B cell (primary cell): Measurements from ENCODE around the gene ANTXR2. TPM values are rescaled to one million over a fixed set of nuclear protein-coding genes. Genes with fewer than 3 reads are reported as not detected.

Experiments
- ATAC-seq: fragments of 200-7000 bp; cut with Tn5 transposase; one replicate; pipeline ENCODE4 v1.10.0; 2021; ENCODE audit warnings: low read depth, mild to moderate bottlenecking, moderate number of reproducible peaks, moderate library complexity
- CTCF ChIA-PET: fragments of 350-600 bp; sonication (Branson Sonifier 250); formaldehyde crosslinking; loops from one replicate; lab custom pipeline; 2021; ENCODE audit warnings: antibody characterized with exemption, inconsistent platforms; lab: Charles Lee
- POLR2A ChIA-PET: fragments of 350-600 bp; sonication (Branson Sonifier 250); formaldehyde crosslinking; loops from one replicate; lab custom pipeline; 2021; ENCODE audit warnings: antibody characterized with exemption; lab: Charles Lee
- DNase-seq: peaks from one replicate; pipeline ENCODE4 v3.0.0; 2013
- H2AFZ ChIP-seq: 2 replicates; pipeline ENCODE4 v1.6.1; 2012; ENCODE audit warnings: mild to moderate bottlenecking, low read depth, low read length; ENCODE audit not compliant: insufficient read depth, poor library complexity, severe bottlenecking
- H3K27ac ChIP-seq, 2 donors: 1 replicate in 1 of 2; 2 replicates in 1 of 2; pipeline ENCODE4 v1.5.1; 2012 to 2013; ENCODE audit warnings: low read length in 2 of 2, mild to moderate bottlenecking in 2 of 2, moderate library complexity in 1 of 2
- H3K27me3 ChIP-seq, 4 experiments: fragments of 200-600 bp in 1 of 4; sonication (generic) in 1 of 4; replicated peaks in 1 of 4; 1 replicate in 2 of 4; 2 replicates in 2 of 4; pipeline versions ENCODE4 v1.6.1 to v1.7.0; 2013 to 2016; ENCODE audit warnings: low read length in 3 of 4, mild to moderate bottlenecking in 2 of 4, mixed read lengths in 1 of 4, moderate library complexity in 1 of 4; ENCODE audit not compliant: insufficient read depth in 4 of 4, control insufficient read depth in 3 of 4; ENCODE audit errors: control extremely low read depth in 1 of 4
- H3K36me3 ChIP-seq, 2 experiments: replicated peaks in 1 of 2; 1 replicate in 1 of 2; 2 replicates in 1 of 2; pipeline versions ENCODE4 v1.6.1 to v1.7.1; 2013; ENCODE audit warnings: low read length in 1 of 2; ENCODE audit not compliant: insufficient read depth in 2 of 2, control insufficient read depth in 1 of 2; ENCODE audit errors: control extremely low read depth in 1 of 2, extremely low read depth in 1 of 2
- H3K4me1 ChIP-seq, 2 donors: fragments of 200-600 bp in 1 of 2; sonication (generic) in 1 of 2; 1 replicate in 1 of 2; 2 replicates in 1 of 2; pipeline versions ENCODE4 v1.5.1 to v1.6.1; 2013 to 2017; ENCODE audit warnings: low read length in 2 of 2; ENCODE audit not compliant: control insufficient read depth in 2 of 2, insufficient read depth in 2 of 2
- H3K4me2 ChIP-seq: replicated peaks from 2 replicates; pipeline ENCODE3; 2012; ENCODE audit warnings: mild to moderate bottlenecking, low read depth, low read length; ENCODE audit not compliant: poor library complexity, severe bottlenecking
- H3K4me3 ChIP-seq, 5 experiments: fragments of 200-600 bp in 1 of 5; sonication (generic) in 1 of 5; 1 replicate in 3 of 5; 2 replicates in 2 of 5; pipeline versions ENCODE4 v1.5.1 to v1.7.0; 2011 to 2016; ENCODE audit warnings: low read length in 4 of 5, mild to moderate bottlenecking in 4 of 5, low read depth in 2 of 5, control low read depth in 1 of 5, moderate library complexity in 1 of 5; ENCODE audit not compliant: insufficient read depth in 1 of 5; ENCODE audit errors: control extremely low read depth in 1 of 5, extremely low read depth in 1 of 5
- H3K79me2 ChIP-seq: fragments of 200-600 bp; sonication (generic); one replicate; pipeline ENCODE4 v1.6.0; 2016; ENCODE audit warnings: low read length; ENCODE audit not compliant: control insufficient read depth, insufficient read depth
- H3K9ac ChIP-seq: fragments of 200-600 bp; sonication (generic); 2 replicates; pipeline ENCODE4 v1.6.1; 2017; ENCODE audit warnings: mild to moderate bottlenecking, low read length, moderate library complexity
- H3K9me3 ChIP-seq, 3 donors: one replicate each; pipeline versions ENCODE4 v1.6.1 to v1.7.1; 2013; ENCODE audit warnings: low read length in 2 of 3; ENCODE audit not compliant: control insufficient read depth in 2 of 3, insufficient read depth in 1 of 3; ENCODE audit errors: control extremely low read depth in 1 of 3
- H4K20me1 ChIP-seq: 2 replicates; pipeline ENCODE4 v1.6.0; 2012; ENCODE audit warnings: mild to moderate bottlenecking, low read length; ENCODE audit not compliant: insufficient read depth, control insufficient read depth, poor library complexity, severe bottlenecking
- H3K27ac Mint-ChIP-seq: one replicate; pipeline ENCODE4 v1.8.0; 2021; ENCODE audit warnings: mixed read lengths
- H3K27me3 Mint-ChIP-seq: one replicate; pipeline ENCODE4 v1.8.0; 2021; ENCODE audit warnings: mixed read lengths
- H3K4me1 Mint-ChIP-seq: one replicate; pipeline ENCODE4 v1.8.0; 2021; ENCODE audit warnings: mixed read lengths
- H3K4me3 Mint-ChIP-seq: one replicate; pipeline ENCODE4 v1.8.0; 2021; ENCODE audit warnings: mixed read lengths
- H3K9me3 Mint-ChIP-seq: one replicate; pipeline ENCODE4 v1.8.0; 2022; ENCODE audit warnings: mixed read lengths; ENCODE audit not compliant: insufficient read depth
- CTCF ChIP-seq: fragments of 200-600 bp; IDR thresholded peaks from one replicate; pipeline ENCODE4 v1.8.0; 2022; ENCODE audit warnings: antibody characterized with exemption, mild to moderate bottlenecking
- EZH2 ChIP-seq: IDR thresholded peaks from 2 replicates; pipeline ENCODE4 v1.6.1; 2012; ENCODE audit warnings: borderline replicate concordance, low read depth, mild to moderate bottlenecking, moderate library complexity, low read length; ENCODE audit not compliant: insufficient read depth, poor library complexity, severe bottlenecking
- WGBS: methylation state at CpG from one replicate; pipeline ENCODE4 v1.1.5; 2013; ENCODE audit warnings: missing lambda C conversion rate; ENCODE audit not compliant: insufficient coverage; 5-methylcytosine and 5-hydroxymethylcytosine counted together
- intact Hi-C: fragments of 100-400 bp; cut with micrococcal nuclease; formaldehyde crosslinking; loops from one replicate; pipeline ENCODE4 v1.10.0; 2022
- polyA plus RNA-seq: library from polyadenylated mRNA; depleted of rRNA; stranded (reverse); fragments of >200 nt; gene quantifications from 2 replicates; pipeline ENCODE4 v1.2.3, GENCODE V29; 2012
- total RNA-seq, 2 donors: library from RNA; stranded (reverse); fragments of 120-200 nt in 1 of 2; gene quantifications; 1 replicate in 1 of 2; 2 replicates in 1 of 2; pipeline versions ENCODE4 v1.2.3 to v1.2.4, GENCODE V29; 2013 to 2022

Gene ANTXR2
- total and polyA plus RNA-seq, 2 donors (not counting 1 experiment from before 2014, with no cell fraction given), result 10.6 to 63.0 TPM

GRCh38 chr4:80071604-80072227 lies 1.3 kb downstream of the ANTXR2 start:
- peak overlapping the region; percentile 91 to 97 for H3K27ac ChIP-seq
- Mint-ChIP-seq H3K4me3 (peak overlapping the region; percentile 99), H3K9me3 (no peaks in the 10 kb centered on the region), H3K27me3 (no peaks in the 10 kb centered on the region), H3K4me1 (peaks cover 59% of the 10 kb centered on the region), H3K27ac (peak overlapping the region; percentile 99)
- H3K9me3 ChIP-seq, result no peaks in the 10 kb centered on the region
- H3K4me3 ChIP-seq, result peak overlapping the region; percentile 87 to 96 (median 88)
- H3K36me3 ChIP-seq, result peaks cover 2 to 11% of the 10 kb centered on the region in 2 experiments
- H2AFZ ChIP-seq, result peak overlapping the region; percentile 82
- 0% methylated on average over 10 of the region's 15 CpGs for WGBS
- intact Hi-C loops, result loop anchor here (2.0 to 5.0 kb wide), 2 partner anchors 131 to 1129 kb away; no protein-coding TSS in a partner anchor
- peak overlapping the region; percentile 93 for H3K4me2 ChIP-seq
- peak overlapping the region; percentile 98 for H3K9ac ChIP-seq
- peaks cover 27% of the 10 kb centered on the region in 2 donors for H3K4me1 ChIP-seq
- POLR2A ChIA-PET, result interaction anchor here (0.6 to 2.7 kb wide), 7 partner anchors 9 to 131 kb away, joined by 3 to 20 read pairs (median 5); no protein-coding TSS in a partner anchor
- CTCF ChIA-PET, result interaction anchor here (0.8 to 3.3 kb wide), 4 partner anchors 54 to 131 kb away, joined by 3 to 50 read pairs (median 10); no protein-coding TSS in a partner anchor
- H4K20me1 ChIP-seq, result no peaks in the 10 kb centered on the region
- peaks cover 15% of the 10 kb centered on the region for H3K79me2 ChIP-seq
- no peaks in the 10 kb centered on the region for H3K27me3 ChIP-seq
- DNase-seq (peak; percentile 79), ATAC-seq (peak; percentile 34)
- TF ChIP-seq EZH2 (no peak), CTCF (no peak)
